ENCODE measurements around the gene UBA5. TPM values are rescaled to one million over a fixed set of nuclear protein-coding genes. Genes with fewer than 3 reads are reported as not detected.

The UBA5 gene
- total RNA-seq, 4 donors from 2014 or later: 19.9 to 50.9 (median 34.4) TPM

GRCh38 chr3:132721479-132722164 is 61.5 kb downstream of the UBA5 start:
- Histone ChIP-seq H3K4me3 (peak overlapping the region; percentile 70 to 99 (median 96)), H3K4me1 (peaks cover 6 to 41% (median 27%) of the 10 kb centered on the region in 4 donors), H3K27me3 (no peaks in the 10 kb centered on the region), H3K27ac (peak overlapping the region; percentile 95 to 100 (median 99)), H3K9me3 (no peaks in the 10 kb centered on the region), H3K36me3 (peaks cover 0 to 18% (median 0%) of the 10 kb centered on the region in 3 donors)
- no peak for TF ChIP-seq EP300 (IDR thresholded peaks at IDR 0.05)
- peak in 4 of 5 experiments; percentile 14 to 79 (median 50) for TF ChIP-seq CTCF (IDR thresholded peaks at IDR 0.05)
- peak; percentile 37 to 43 for DNase-seq (ENCODE audit: low spot score in 2 of 2)
- 5% methylated on average over 21 to 30 of the region's 47 CpGs for WGBS, 2 donors

- no peaks in the 10 kb centered on the region for H3K9me3 ChIP-seq
- peaks cover 6 to 42% (median 27%) of the 10 kb centered on the region in 4 donors for H3K4me1 ChIP-seq
- H3K4me3 ChIP-seq: peak within 1 kb of the TSS; percentile 72 to 99 (median 96)
- H3K27ac ChIP-seq: peak within 1 kb of the TSS; percentile 95 to 100 (median 99)
- H3K27me3 ChIP-seq: no peaks in the 10 kb centered on the region
- H3K36me3 ChIP-seq: peaks cover 0 to 12% (median 0%) of the 10 kb centered on the region in 3 donors
- peak; percentile 95 for DNase-seq (ENCODE audit: low spot score in 2 of 2)
- WGBS, 2 donors: 2 to 4% methylated on average over 14 to 32 of the region's 96 CpGs
- TF ChIP-seq EP300 (IDR thresholded peaks at IDR 0.05): peak in 1 of 2 donors; percentile 97
- peak in 3 of 5 experiments; percentile 11 to 48 (median 42) for TF ChIP-seq CTCF (IDR thresholded peaks at IDR 0.05)
- peak; percentile 78 to 92 for TF ChIP-seq POLR2A (IDR thresholded peaks at IDR 0.05)
Observed at GRCh38 chr3:132722165-132723023, 62.3 kb downstream of the UBA5 start, which contains the start of gene NPHP3. Gene NPHP3, minus strand, starts transcription at chr3:132722409. Its CDS starts 54 bp downstream, at chr3:132722355.

DNA sequence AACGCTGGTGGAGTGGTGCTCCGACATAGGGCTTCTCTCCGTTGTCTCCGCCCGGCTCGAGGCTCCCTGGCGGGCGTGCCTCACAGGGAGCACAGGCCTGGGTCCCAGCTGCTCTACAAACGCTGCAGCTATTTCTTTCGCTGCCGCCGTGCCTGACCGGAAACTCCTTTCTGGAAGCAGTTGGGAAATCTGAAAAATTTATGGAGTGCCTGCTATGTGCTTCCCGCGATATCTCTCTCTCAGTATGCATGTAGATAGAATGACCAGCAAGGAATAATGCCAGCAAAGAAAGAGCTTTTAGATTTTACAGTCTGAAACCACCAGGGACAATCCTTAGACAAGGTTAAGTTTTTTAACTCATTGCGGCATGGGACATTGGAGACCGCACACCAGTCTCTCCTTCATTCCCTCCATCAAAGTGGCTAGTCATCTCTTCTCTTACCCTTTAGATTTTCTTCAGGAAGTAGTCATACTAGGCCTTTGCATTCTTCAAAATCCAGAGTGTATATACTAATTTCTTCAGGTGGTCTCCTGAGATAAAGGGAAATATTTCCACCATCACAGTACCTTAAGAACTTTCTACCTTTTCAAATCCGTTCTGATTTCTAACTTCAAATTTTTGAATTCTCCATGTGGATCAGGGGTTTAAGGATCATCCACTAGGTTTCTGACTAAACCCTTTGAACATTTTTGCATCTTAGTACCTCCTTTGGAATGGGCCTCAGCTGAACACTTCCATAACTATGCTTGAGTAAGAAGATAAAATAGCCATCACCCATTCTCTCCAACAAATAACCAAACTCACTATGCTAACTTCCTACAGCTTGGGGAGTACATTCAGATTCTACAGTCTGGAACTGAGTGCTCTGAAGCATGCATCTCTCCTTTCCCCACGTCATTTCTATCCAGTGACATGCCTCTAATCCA is 63.2 kb downstream of the UBA5 start:
- H3K27ac ChIP-seq: peak overlapping the region; percentile 54 to 89 (median 82)
- H3K27me3 ChIP-seq: no peaks in the 10 kb centered on the region
- 9 to 10% methylated on average over 19 of the region's 19 CpGs for WGBS, 2 donors
- TF ChIP-seq CTCF (IDR thresholded peaks at IDR 0.05): no peak
- peak in 1 of 2 donors; percentile 85 for TF ChIP-seq POLR2A (IDR thresholded peaks at IDR 0.05)
- peak; percentile 22 to 44 for TF ChIP-seq EP300 (IDR thresholded peaks at IDR 0.05)
- H3K9me3 ChIP-seq: no peaks in the 10 kb centered on the region
- peaks cover 0 to 4% (median 0%) of the 10 kb centered on the region in 3 donors for H3K36me3 ChIP-seq
- DNase-seq (ENCODE audit: low spot score in 2 of 2): no peak
- H3K4me3 ChIP-seq: peak overlapping the region; percentile 44 to 75 (median 74)
- peaks cover 6 to 42% (median 27%) of the 10 kb centered on the region in 4 donors for H3K4me1 ChIP-seq

DNA sequence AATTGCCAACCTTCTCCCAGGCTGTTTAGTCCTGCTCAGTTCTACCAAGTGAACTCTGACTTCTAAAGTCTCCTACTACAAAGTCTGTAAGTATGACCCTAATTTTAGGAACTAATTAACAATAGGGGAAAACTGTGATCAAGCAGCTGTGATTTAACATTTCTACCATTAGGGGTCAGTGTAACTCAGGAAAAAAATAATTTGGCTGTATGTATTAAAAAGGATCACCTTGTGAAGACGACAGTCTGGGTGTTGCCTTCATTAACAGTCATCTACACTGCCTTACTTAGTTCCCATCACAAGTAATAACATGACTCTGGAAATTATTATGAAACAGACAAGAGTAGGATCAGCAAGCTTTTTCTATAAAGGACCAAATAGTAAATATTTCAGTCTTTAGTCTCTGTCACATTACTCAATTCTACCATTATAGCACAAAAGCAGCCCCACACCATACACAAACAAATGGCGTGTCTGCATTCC is 66.3 kb downstream of the UBA5 start:
- DNase-seq (ENCODE audit: low spot score in 2 of 2): no peak
- no peaks in the 10 kb centered on the region for H3K36me3 ChIP-seq
- peaks cover 0 to 14% (median 5%) of the 10 kb centered on the region in 4 donors for H3K4me1 ChIP-seq
- 11 to 20% methylated on average over 2 of the region's 2 CpGs for WGBS, 2 donors
- no peaks in the 10 kb centered on the region for H3K27me3 ChIP-seq
- TF ChIP-seq EP300 (IDR thresholded peaks at IDR 0.05): no peak
- peak; percentile 62 to 84 (median 77) for TF ChIP-seq CTCF (IDR thresholded peaks at IDR 0.05)
- no peak overlapping the region for H3K4me3 ChIP-seq
- H3K9me3 ChIP-seq: no peaks in the 10 kb centered on the region
- no peak overlapping the region for H3K27ac ChIP-seq

Other genes with a start within 250 kb of the UBA5 start
- gene DNAJC13, start 242.8 kb upstream of the UBA5 start, total RNA-seq: 10 to 100 TPM; 43.3 to 62.8 (median 56.0) TPM
- gene ACKR4, start 63.1 kb upstream of the UBA5 start, total RNA-seq: 1 to 10 TPM in 1 of 4 donors, under 1 TPM in 2, not detected in 1; 0.22 to 1.0 (median 0.59) TPM
- 10 to 100 TPM; 39.2 to 69.9 (median 59.4) TPM for gene ACAD11, start 520 bp upstream of the UBA5 start, total RNA-seq
- 10 to 100 TPM; 52.2 to 92.9 (median 69.4) TPM for gene NPHP3, start 62.1 kb downstream of the UBA5 start, total RNA-seq